ENCODE data around the gene GALNT5.

DNA sequence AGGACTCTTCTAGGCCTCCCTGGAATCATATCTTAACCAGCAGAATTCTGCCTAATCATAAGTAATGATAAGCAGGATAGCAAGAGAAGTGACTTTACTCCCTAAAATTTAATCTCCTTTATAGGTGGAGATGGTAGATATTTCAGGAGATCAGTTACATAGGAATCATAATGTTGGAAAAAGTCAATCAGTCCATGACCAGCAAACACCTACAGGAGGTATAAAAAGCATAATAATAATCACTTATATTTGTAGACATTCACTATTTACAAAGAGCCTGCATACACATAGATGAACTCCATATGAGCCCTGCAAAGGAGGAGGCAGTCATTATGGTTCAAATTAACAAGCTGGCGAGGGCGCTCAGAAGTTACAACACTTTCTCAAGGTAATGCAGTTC is 2.5 kb downstream of the GALNT5 start:
- TF ChIP-seq MYC (IDR thresholded peaks at IDR 0.05; ENCODE audit: low read depth, low read length) (no peak), POLR2A (IDR thresholded peaks at IDR 0.05; ENCODE audit: extremely low read depth, insufficient read length) (no peak)
- TF ChIP-seq, protein P1, sequence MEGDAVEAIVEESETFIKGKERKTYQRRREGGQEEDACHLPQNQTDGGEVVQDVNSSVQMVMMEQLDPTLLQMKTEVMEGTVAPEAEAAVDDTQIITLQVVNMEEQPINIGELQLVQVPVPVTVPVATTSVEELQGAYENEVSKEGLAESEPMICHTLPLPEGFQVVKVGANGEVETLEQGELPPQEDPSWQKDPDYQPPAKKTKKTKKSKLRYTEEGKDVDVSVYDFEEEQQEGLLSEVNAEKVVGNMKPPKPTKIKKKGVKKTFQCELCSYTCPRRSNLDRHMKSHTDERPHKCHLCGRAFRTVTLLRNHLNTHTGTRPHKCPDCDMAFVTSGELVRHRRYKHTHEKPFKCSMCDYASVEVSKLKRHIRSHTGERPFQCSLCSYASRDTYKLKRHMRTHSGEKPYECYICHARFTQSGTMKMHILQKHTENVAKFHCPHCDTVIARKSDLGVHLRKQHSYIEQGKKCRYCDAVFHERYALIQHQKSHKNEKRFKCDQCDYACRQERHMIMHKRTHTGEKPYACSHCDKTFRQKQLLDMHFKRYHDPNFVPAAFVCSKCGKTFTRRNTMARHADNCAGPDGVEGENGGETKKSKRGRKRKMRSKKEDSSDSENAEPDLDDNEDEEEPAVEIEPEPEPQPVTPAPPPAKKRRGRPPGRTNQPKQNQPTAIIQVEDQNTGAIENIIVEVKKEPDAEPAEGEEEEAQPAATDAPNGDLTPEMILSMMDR (IDR thresholded peaks at IDR 0.05; ENCODE audit: low read depth, low read length) = no peak

Measured in NB4 (cell line).